Mesodermal cell (in vitro differentiated cells): ENCODE measurements around the gene DNAH3.
"Not testable (repeated sequence)": the region's sequence is repeated elsewhere in the genome, so short reads cannot be mapped to it uniquely, and the experiment has no call there.

Source experiments
- H3K27ac ChIP-seq: 2 replicates; pipeline ENCODE4 v1.7.0; 2013; ENCODE audit warnings: mild to moderate bottlenecking, low read depth, low read length, moderate library complexity; ENCODE audit not compliant: severe bottlenecking
- H3K36me3 ChIP-seq: 2 replicates; pipeline ENCODE4 v1.7.1; 2013; ENCODE audit warnings: mild to moderate bottlenecking, low read length, moderate library complexity; ENCODE audit not compliant: control insufficient read depth, insufficient read depth
- H3K4me1 ChIP-seq: one replicate; pipeline ENCODE4 v1.7.1; 2013; ENCODE audit warnings: mild to moderate bottlenecking, low read length; ENCODE audit not compliant: insufficient read depth, control insufficient read depth, poor library complexity, severe bottlenecking
- H3K4me3 ChIP-seq: 2 replicates; pipeline ENCODE4 v1.7.0; 2013; ENCODE audit warnings: low read length, control low read depth, mild to moderate bottlenecking; ENCODE audit not compliant: insufficient read depth, poor library complexity, severe bottlenecking; ENCODE audit errors: extremely low read depth
- H3K9me3 ChIP-seq: 2 replicates; pipeline ENCODE4 v1.7.1; 2013; ENCODE audit warnings: mild to moderate bottlenecking, low read length, moderate library complexity; ENCODE audit not compliant: control insufficient read depth
- whole genome bisulfite sequencing, 2 experiments: methylation state at CpG; one replicate each; pipeline ENCODE4 v1.1.5; 2013; ENCODE audit warnings: missing lambda C conversion rate in 2 of 2; ENCODE audit not compliant: insufficient coverage in 2 of 2; 5-methylcytosine and 5-hydroxymethylcytosine counted together

The DNAH3 gene

DNA sequence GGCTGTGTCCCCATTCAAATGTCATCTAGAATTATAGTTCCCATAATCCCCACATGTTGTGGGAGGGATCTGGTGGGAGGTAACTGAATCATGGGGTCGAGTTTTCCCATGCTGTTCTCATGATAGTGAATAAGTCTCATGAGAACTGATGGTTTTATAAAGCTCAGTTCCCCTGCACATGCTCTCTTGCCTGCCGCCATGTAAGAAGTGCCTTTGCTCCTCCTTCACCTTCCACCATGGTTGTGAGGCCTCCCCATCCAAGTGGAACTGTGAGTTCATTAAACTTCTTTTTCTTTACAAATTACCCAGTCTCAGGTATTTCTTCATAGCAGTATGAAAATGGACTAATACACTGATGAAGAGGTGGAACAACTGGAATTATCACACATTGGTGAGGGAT is 55.9 kb downstream of the DNAH3 start:
- not testable (repeated sequence) for H3K4me1 ChIP-seq, H3K4me3 ChIP-seq, H3K27ac ChIP-seq, H3K36me3 ChIP-seq, H3K9me3 ChIP-seq
- WGBS, 2 experiments, result 83% methylated on average over 1 of the region's 2 CpGs

- H3K27ac ChIP-seq, result no peak overlapping the region
- H3K9me3 ChIP-seq, result no peaks in the 10 kb centered on the region
- H3K4me1 ChIP-seq, result peaks cover 2% of the 10 kb centered on the region
- H3K4me3 ChIP-seq, result no peak overlapping the region
- no peaks in the 10 kb centered on the region for H3K36me3 ChIP-seq
- WGBS, 2 experiments, result no CpG with 5 or more reads among the region's 2 CpGs
These were observed 57.7 kb downstream of the DNAH3 start for GRCh38 chr16:21092951-21093350.

DNA sequence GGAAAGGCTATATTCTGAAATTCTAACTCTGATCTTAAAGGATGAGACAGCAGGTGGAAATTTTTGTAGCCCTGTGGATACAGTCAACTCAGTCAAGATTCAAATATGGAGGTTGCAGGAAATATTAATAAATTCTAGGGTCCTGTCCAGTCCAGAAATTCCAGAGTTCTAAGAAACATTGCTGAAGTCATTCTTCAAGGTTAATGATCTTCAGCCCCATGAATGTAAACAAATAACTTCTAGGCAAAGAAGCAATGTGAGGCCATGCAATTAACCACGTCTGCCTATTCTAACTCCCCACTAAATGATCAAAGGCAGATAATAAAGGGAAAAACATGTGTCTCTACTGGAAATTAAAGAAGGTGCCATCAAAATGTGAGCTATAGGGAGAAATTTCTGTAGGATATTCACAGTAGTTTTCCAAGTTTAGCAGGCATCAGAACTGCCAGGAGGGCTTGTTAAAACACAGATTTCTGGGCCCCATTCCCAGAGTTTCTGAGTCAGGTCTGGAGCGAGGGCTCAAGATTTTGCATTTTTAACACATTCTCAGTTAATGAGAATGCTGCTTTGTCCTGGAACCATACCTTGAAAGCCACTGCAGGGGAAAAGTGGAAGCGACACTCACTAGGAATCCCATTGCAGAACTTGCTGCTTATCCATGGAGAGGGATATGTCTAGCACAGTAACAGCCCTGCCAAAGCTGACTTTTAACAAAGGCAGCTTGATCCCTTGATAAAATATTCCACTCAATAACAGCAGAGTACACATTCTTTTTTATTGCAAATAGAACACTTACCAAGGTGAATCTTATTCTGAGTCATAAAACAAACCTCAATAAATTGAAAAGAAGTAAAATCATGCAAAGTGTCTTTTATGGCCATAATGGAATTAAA is 61.8 kb downstream of the DNAH3 start:
- Histone ChIP-seq H3K27ac (no peak overlapping the region), H3K9me3 (no peaks in the 10 kb centered on the region), H3K4me1 (no peaks in the 10 kb centered on the region), H3K36me3 (no peaks in the 10 kb centered on the region), H3K4me3 (no peak overlapping the region)
- WGBS, 2 experiments, result 68 to 75% methylated on average over 1 to 2 of the region's 3 CpGs

- Histone ChIP-seq H3K27ac (no peak overlapping the region), H3K4me1 (no peaks in the 10 kb centered on the region), H3K36me3 (no peaks in the 10 kb centered on the region), H3K4me3 (no peak overlapping the region), H3K9me3 (no peaks in the 10 kb centered on the region)
- 80 to 100% methylated on average over 1 to 2 of the region's 3 CpGs for WGBS, 2 experiments
These were observed 62.5 kb downstream of the DNAH3 start for GRCh38 chr16:21088143-21088542.

DNA sequence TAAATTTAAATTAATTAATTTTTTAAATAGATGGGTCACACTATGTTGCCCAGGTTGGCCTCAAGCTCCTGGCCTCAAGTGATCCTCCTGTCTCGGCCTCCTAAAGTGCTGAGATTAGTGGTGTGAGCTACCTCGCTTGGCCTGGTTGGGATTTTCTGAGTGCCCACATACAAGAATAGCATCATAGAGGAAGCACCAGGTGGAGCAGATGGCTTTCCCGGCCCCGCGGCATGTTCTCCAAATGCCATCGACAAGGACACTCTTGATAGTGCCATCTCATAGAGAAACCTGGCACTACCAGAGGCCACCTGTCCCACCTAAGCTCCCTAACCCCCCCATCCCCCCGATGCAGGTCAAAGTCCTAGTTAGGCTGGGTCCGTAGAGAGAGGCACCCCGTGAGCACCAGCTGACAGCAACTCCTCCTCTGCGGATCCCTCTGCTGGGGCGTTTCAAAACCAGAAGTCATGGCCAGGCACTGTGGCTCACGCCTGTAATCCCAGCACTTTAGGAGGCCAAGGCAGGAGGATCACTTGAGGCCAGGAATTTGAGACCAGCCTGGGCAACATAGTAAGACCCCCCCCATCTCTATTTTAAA is 65.9 kb downstream of the DNAH3 start:
- WGBS, 2 experiments, result 84 to 90% methylated on average over 11 of the region's 12 CpGs

GRCh38 chr16:21083729-21084268 is 66.8 kb downstream of the DNAH3 start:
- H3K36me3 ChIP-seq, result no peaks in the 10 kb centered on the region
- H3K4me1 ChIP-seq, result no peaks in the 10 kb centered on the region
- no peaks in the 10 kb centered on the region for H3K9me3 ChIP-seq
- no peak overlapping the region for H3K27ac ChIP-seq
- H3K4me3 ChIP-seq, result no peak overlapping the region
- WGBS, 2 experiments, result 22 to 33% methylated on average over 3 to 5 of the region's 6 CpGs

More for the DNA sequence above, 65.9 kb downstream of the DNAH3 start:
- no peaks in the 10 kb centered on the region for H3K36me3 ChIP-seq
- no peaks in the 10 kb centered on the region for H3K9me3 ChIP-seq
- H3K4me1 ChIP-seq, result no peaks in the 10 kb centered on the region
- no peak overlapping the region for H3K27ac ChIP-seq
- no peak overlapping the region for H3K4me3 ChIP-seq

DNA sequence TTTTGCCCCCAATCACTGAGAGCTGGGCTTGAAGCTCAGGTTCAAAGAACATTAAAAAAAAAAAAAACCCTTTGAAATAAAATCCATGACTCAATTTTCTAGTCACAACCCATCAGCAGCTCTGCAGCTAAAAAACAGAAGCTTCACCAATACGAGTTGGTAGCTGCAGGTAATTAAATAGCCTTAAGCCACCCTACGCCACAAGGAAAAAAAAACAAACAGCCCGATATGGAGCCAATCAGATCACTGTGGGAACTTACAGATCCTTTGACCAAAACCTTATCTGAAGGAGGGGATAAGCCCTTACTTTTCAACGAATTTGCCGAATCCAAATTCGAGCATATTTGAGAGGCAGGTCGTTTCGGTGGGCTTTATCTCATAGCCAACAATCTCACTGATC is 69.3 kb downstream of the DNAH3 start:
- no peaks in the 10 kb centered on the region for H3K9me3 ChIP-seq
- 75 to 87% methylated on average over 5 to 7 of the region's 8 CpGs for WGBS, 2 experiments
- no peak overlapping the region for H3K27ac ChIP-seq
- H3K4me3 ChIP-seq, result no peak overlapping the region
- no peaks in the 10 kb centered on the region for H3K36me3 ChIP-seq
- no peaks in the 10 kb centered on the region for H3K4me1 ChIP-seq

GRCh38 chr16:21078563-21078962 is 72.1 kb downstream of the DNAH3 start:
- H3K9me3 ChIP-seq, result no peaks in the 10 kb centered on the region
- H3K27ac ChIP-seq, result no peak overlapping the region
- no peak overlapping the region for H3K4me3 ChIP-seq
- no peaks in the 10 kb centered on the region for H3K36me3 ChIP-seq
- no peaks in the 10 kb centered on the region for H3K4me1 ChIP-seq

DNA sequence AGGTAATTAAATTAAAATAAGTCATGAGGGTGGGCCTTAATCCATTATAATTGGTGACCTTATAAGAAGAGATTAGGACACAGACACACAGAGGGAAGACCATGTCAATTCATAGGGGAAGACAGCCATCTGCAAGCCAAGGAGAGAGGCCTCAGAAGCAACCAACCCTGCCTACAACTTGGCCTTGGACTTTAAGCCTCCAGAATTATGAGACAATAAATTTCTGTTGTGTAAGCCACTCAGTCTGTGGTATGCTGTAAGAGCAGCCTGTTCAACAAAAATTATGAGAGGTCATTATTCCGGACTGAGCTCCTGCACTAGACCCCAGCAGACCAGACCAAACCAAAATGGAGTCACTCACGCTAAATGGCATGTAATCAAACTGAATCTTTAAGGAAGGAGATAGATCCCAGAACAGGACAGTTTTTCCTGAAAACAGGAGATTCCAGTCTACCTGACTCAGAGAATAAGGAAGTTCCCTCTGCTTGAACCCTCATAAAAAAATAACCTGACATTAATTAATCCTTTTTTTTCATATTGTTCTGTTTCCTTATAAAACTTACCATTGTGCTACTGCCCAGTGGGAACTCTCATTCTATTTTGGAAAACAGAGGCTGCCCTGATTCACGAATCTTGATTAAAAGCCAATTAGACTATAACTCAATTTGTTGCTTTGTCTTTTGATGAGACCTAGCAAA is 74.3 kb downstream of the DNAH3 start:
- Histone ChIP-seq H3K27ac (no peak overlapping the region), H3K4me3 (no peak overlapping the region), H3K4me1 (no peaks in the 10 kb centered on the region), H3K36me3 (no peaks in the 10 kb centered on the region), H3K9me3 (no peaks in the 10 kb centered on the region)
- WGBS, 2 experiments, result 88 to 100% methylated on average over 2 to 3 of the region's 3 CpGs

- no peak overlapping the region for H3K4me3 ChIP-seq
- no peaks in the 10 kb centered on the region for H3K4me1 ChIP-seq
- no peaks in the 10 kb centered on the region for H3K9me3 ChIP-seq
- no peak overlapping the region for H3K27ac ChIP-seq
- no peaks in the 10 kb centered on the region for H3K36me3 ChIP-seq
- 83 to 89% methylated on average over 3 to 6 of the region's 7 CpGs for WGBS, 2 experiments
These were observed 75.4 kb downstream of the DNAH3 start for GRCh38 chr16:21075252-21075651.
